Keratinocyte (primary cell): ENCODE results near the gene TBCD. TPM values are rescaled to one million over a fixed set of nuclear protein-coding genes. Genes with fewer than 3 reads are reported as not detected.

ENCODE experiments used
- DNase-seq: peaks from one replicate; pipeline ENCODE4 v3.0.0-alpha.2; 2011; ENCODE audit warnings: low read depth, missing footprints, low spot score
- FAIRE-seq: peaks from 2 replicates; lab custom pipeline; 2011; peaks lifted over from hg19 to GRCh38; lab: Jason Lieb, UNC
- H2AFZ ChIP-seq: 2 replicates; pipeline ENCODE4 v1.6.0; 2012; ENCODE audit warnings: low read length, control low read depth, inconsistent platforms; ENCODE audit not compliant: control insufficient read depth
- H3K27ac ChIP-seq: 2 replicates; pipeline ENCODE4 v1.5.1; 2011; ENCODE audit warnings: low read length; ENCODE audit not compliant: control insufficient read depth, insufficient read depth
- H3K27me3 ChIP-seq: 3 replicates; pipeline ENCODE4 v1.6.0; 2011; ENCODE audit warnings: low read length; ENCODE audit not compliant: control insufficient read depth, insufficient read depth; ENCODE audit errors: extremely low read depth
- H3K36me3 ChIP-seq, 2 experiments: 2 replicates in 1 of 2; 3 replicates in 1 of 2; pipeline ENCODE4 v1.5.1; 2011; ENCODE audit warnings: low read length in 2 of 2, mild to moderate bottlenecking in 1 of 2; ENCODE audit not compliant: control insufficient read depth in 2 of 2, insufficient read depth in 2 of 2; ENCODE audit errors: extremely low read depth in 1 of 2
- H3K4me1 ChIP-seq: 3 replicates; pipeline ENCODE4 v1.5.1; 2011; ENCODE audit warnings: low read length; ENCODE audit not compliant: control insufficient read depth, insufficient read depth; ENCODE audit errors: extremely low read depth
- H3K4me2 ChIP-seq: 3 replicates; pipeline ENCODE4 v1.6.0; 2011; ENCODE audit warnings: low read depth, low read length; ENCODE audit not compliant: control insufficient read depth, insufficient read depth; ENCODE audit errors: extremely low read depth
- H3K4me3 ChIP-seq, 3 experiments: fragments of 200-600 bp in 1 of 3; sonication (generic) in 1 of 3; 2 replicates in 2 of 3; 3 replicates in 1 of 3; pipeline ENCODE4 v1.5.1; 2011 to 2016; ENCODE audit warnings: low read length in 3 of 3, mild to moderate bottlenecking in 3 of 3, control low read depth in 2 of 3, inconsistent platforms in 1 of 3, low read depth in 1 of 3, mixed read lengths in 1 of 3, mixed run types in 1 of 3, moderate library complexity in 1 of 3; ENCODE audit not compliant: control insufficient read depth in 2 of 3, insufficient read depth in 2 of 3; ENCODE audit errors: extremely low read depth in 1 of 3
- H3K79me2 ChIP-seq: 2 replicates; pipeline ENCODE4 v1.6.0; 2012; ENCODE audit warnings: low read length; ENCODE audit not compliant: control insufficient read depth, insufficient read depth
- H3K9ac ChIP-seq: 3 replicates; pipeline ENCODE4 v1.6.0; 2011; ENCODE audit warnings: low read length; ENCODE audit not compliant: control insufficient read depth, insufficient read depth; ENCODE audit errors: extremely low read depth
- H3K9me1 ChIP-seq: 3 replicates; pipeline ENCODE4 v1.6.0; 2011; ENCODE audit warnings: low read length; ENCODE audit not compliant: control insufficient read depth, insufficient read depth; ENCODE audit errors: extremely low read depth
- H3K9me3 ChIP-seq: 2 replicates; pipeline ENCODE4 v1.5.1; 2012; ENCODE audit warnings: low read depth, low read length; ENCODE audit not compliant: control insufficient read depth
- H4K20me1 ChIP-seq: 3 replicates; pipeline ENCODE4 v1.6.0; 2011; ENCODE audit warnings: low read length; ENCODE audit not compliant: control insufficient read depth, insufficient read depth; ENCODE audit errors: extremely low read depth
- CTCF ChIP-seq, 3 experiments: IDR thresholded peaks in 1 of 3; conservative IDR thresholded peaks in 1 of 3; optimal IDR thresholded peaks in 1 of 3; 2 replicates in 2 of 3; 3 replicates in 1 of 3; pipeline versions ENCODE3 to v1.5.1; 2011; ENCODE audit warnings: low read length in 3 of 3, mild to moderate bottlenecking in 3 of 3, moderate library complexity in 2 of 3, control low read depth in 1 of 3, inconsistent platforms in 1 of 3; ENCODE audit not compliant: insufficient read depth in 2 of 3; ENCODE audit errors: extremely low read depth in 1 of 3
- EZH2 ChIP-seq: IDR thresholded peaks from one replicate; pipeline ENCODE4 v1.6.1; 2012; ENCODE audit warnings: inconsistent platforms, mild to moderate bottlenecking, low read length, moderate library complexity
- dilution Hi-C: fragments of 300-500 bp; cut with MboI; formaldehyde crosslinking; loops from one replicate; pipeline ENCODE4 v1.7.0; 2020; ENCODE audit warnings: low sequenced_read_pairs; ENCODE audit not compliant: extremely low pct_ligation_motif_present
- polyA plus RNA-seq, 5 experiments: library from polyadenylated mRNA; depleted of rRNA in 3 of 5; stranded (reverse) in 3 of 5; stranded (forward) in 1 of 5; unstranded in 1 of 5; fragments of >200 nt; gene quantifications; 1 replicate in 1 of 5; 2 replicates in 3 of 5; 3 replicates in 1 of 5; pipeline versions ENCODE4 v1.2.1 to v1.2.3, GENCODE V29; 2011 to 2012; ENCODE audit warnings: missing spikeins in 2 of 5, low read depth in 1 of 5, low replicate concordance in 1 of 5

TBCD gene
- polyA plus RNA-seq, 1 donor (not counting 4 experiments of a cell fraction or from before 2014, with no cell fraction given) = 36.2 TPM

GRCh38 chr17:82910041-82910481 is 158.2 kb downstream of the TBCD start:
- peaks cover 9 to 20% of the 10 kb centered on the region in 2 experiments for H3K36me3 ChIP-seq
- no peaks in the 10 kb centered on the region for H3K4me1 ChIP-seq
- no peaks in the 10 kb centered on the region for H4K20me1 ChIP-seq
- DNase-seq (no peak), FAIRE-seq (no peak)
- dilution Hi-C loops = no loop called here
- H3K4me2 ChIP-seq = no peak overlapping the region
- no peak overlapping the region for H3K4me3 ChIP-seq
- H3K27ac ChIP-seq = no peak overlapping the region
- H3K9me3 ChIP-seq = no peaks in the 10 kb centered on the region
- TF ChIP-seq CTCF (optimal IDR thresholded peaks at IDR 0.05 in 1 of 3, IDR thresholded peaks at IDR 0.05 in 1 of 3, conservative IDR thresholded peaks at IDR 0.05 in 1 of 3; ENCODE audit: extremely low read depth in 1 of 3, insufficient read depth in 2 of 3, low read length in 3 of 3) = no peak
- TF ChIP-seq EZH2 = no peak
- H3K9ac ChIP-seq = no peak overlapping the region
- H2AFZ ChIP-seq = no peak overlapping the region
- no peaks in the 10 kb centered on the region for H3K9me1 ChIP-seq
- H3K27me3 ChIP-seq = no peaks in the 10 kb centered on the region
- no peaks in the 10 kb centered on the region for H3K79me2 ChIP-seq

- Histone ChIP-seq H3K9ac (no peak overlapping the region), H4K20me1 (no peaks in the 10 kb centered on the region), H3K4me1 (no peaks in the 10 kb centered on the region), H3K36me3 (peaks cover 12 to 26% of the 10 kb centered on the region in 2 experiments), H3K27me3 (no peaks in the 10 kb centered on the region), H3K4me3 (no peak overlapping the region), H3K79me2 (no peaks in the 10 kb centered on the region), H3K27ac (no peak overlapping the region), H2AFZ (no peak overlapping the region), H3K9me3 (no peaks in the 10 kb centered on the region), H3K4me2 (no peak overlapping the region), H3K9me1 (no peaks in the 10 kb centered on the region)
- DNase-seq (no peak), FAIRE-seq (no peak)
- dilution Hi-C loops = no loop called here
- TF ChIP-seq EZH2 = no peak
- no peak for TF ChIP-seq CTCF (optimal IDR thresholded peaks at IDR 0.05 in 1 of 3, IDR thresholded peaks at IDR 0.05 in 1 of 3, conservative IDR thresholded peaks at IDR 0.05 in 1 of 3; ENCODE audit: extremely low read depth in 1 of 3, insufficient read depth in 2 of 3, low read length in 3 of 3)
These were observed 158.9 kb downstream of the TBCD start for GRCh38 chr17:82910770-82911169.
